A549 treated with AZD2906 at 1 μM for 4 hours (cell line): Measurements from ENCODE around the gene C10orf71. TPM values are rescaled to one million over a fixed set of nuclear protein-coding genes. Genes with fewer than 3 reads are reported as not detected.

Experiments
- total RNA-seq: library from RNA; stranded (reverse); fragments of 200-300 nt; extraction: Qiagen RNA extraction; gene quantifications from 5 replicates; pipeline ENCODE4 v1.2.3, GENCODE V29; 2022

Gene C10orf71
- not detected in 5 replicates for total RNA-seq

GRCh38 chr10:49298983-49299815 is at the start of gene C10orf71:
TSS of gene C10orf71 (plus strand) at chr10:49299170. CDS start at chr10:49322546, 23,376 bp downstream.

Other genes with a start within 250 kb of the C10orf71 start
- 0.23 to 0.41 TPM (median 0.29 TPM) in 5 replicates for gene VSTM4, start 183.6 kb upstream of the C10orf71 start, total RNA-seq
- not detected in 5 replicates for gene FAM170B, start 165.1 kb upstream of the C10orf71 start, total RNA-seq
- gene TMEM273, start 110.8 kb upstream of the C10orf71 start, total RNA-seq = not detected in 5 replicates
- gene DRGX, start 96.9 kb downstream of the C10orf71 start, total RNA-seq = 0.02 to 0.03 TPM in 2 of 5 replicates, not detected in the others
- gene ERCC6, start 240.0 kb downstream of the C10orf71 start, total RNA-seq = 4.5 to 7.1 TPM (median 6.4 TPM) in 5 replicates